ENCODE data around the gene SYNGR2.
A peak's percentile ranks its signal among the peaks of the same experiment; 100 is the strongest.
"Not testable (repeated sequence)": the region's sequence is repeated elsewhere in the genome, so short reads cannot be mapped to it uniquely, and the experiment has no call there.

Gene SYNGR2

GRCh38 chr17:78130437-78131101 lies 37.8 kb upstream of the SYNGR2 start, which contains the start of gene TMC8:
Gene TMC8 (plus strand): TSS chr17:78130771. CDS start chr17:78131589, 818 bp downstream.
- DNase-seq, result peak; percentile 81

GRCh38 chr17:78131172-78132083 lies 37.0 kb upstream of the SYNGR2 start:
- DNase-seq, result no peak

- DNase-seq, result peak; percentile 88
Measured at GRCh38 chr17:78132084-78132676, 36.2 kb upstream of the SYNGR2 start.

GRCh38 chr17:78132767-78133178 lies 35.6 kb upstream of the SYNGR2 start:
- DNase-seq, result no peak

- no peak for DNase-seq
Measured at GRCh38 chr17:78133179-78133951, 35.0 kb upstream of the SYNGR2 start.

GRCh38 chr17:78133971-78134898 lies 34.1 kb upstream of the SYNGR2 start:
- DNase-seq, result peak; percentile 86

- no peak for DNase-seq
Measured at GRCh38 chr17:78134899-78135385, 33.4 kb upstream of the SYNGR2 start.

- DNase-seq, result no peak
Measured at GRCh38 chr17:78135858-78136500, 32.4 kb upstream of the SYNGR2 start.

- peak; percentile 41 for DNase-seq
Measured at GRCh38 chr17:78137392-78138203, 30.8 kb upstream of the SYNGR2 start.

- no peak for DNase-seq
Measured at GRCh38 chr17:78138204-78139060, 29.9 kb upstream of the SYNGR2 start.

- DNase-seq, result not testable (repeated sequence)
Measured at GRCh38 chr17:78139861-78140168, 28.6 kb upstream of the SYNGR2 start.

- peak; percentile 96 for DNase-seq
Measured at GRCh38 chr17:78140169-78141051, 28.0 kb upstream of the SYNGR2 start.

- DNase-seq, result no peak
Measured at GRCh38 chr17:78141437-78142118, 26.8 kb upstream of the SYNGR2 start.

- no peak for DNase-seq
Measured at GRCh38 chr17:78142119-78142861, 26.1 kb upstream of the SYNGR2 start.

GRCh38 chr17:78143214-78144146 lies 24.9 kb upstream of the SYNGR2 start:
- DNase-seq, result no peak
